ENCODE measurements around the gene CASP10.

CASP10 gene

GRCh38 chr2:201263779-201264178, 80.8 kb downstream of the CASP10 start:
- DNase-seq, result no peak

DNA sequence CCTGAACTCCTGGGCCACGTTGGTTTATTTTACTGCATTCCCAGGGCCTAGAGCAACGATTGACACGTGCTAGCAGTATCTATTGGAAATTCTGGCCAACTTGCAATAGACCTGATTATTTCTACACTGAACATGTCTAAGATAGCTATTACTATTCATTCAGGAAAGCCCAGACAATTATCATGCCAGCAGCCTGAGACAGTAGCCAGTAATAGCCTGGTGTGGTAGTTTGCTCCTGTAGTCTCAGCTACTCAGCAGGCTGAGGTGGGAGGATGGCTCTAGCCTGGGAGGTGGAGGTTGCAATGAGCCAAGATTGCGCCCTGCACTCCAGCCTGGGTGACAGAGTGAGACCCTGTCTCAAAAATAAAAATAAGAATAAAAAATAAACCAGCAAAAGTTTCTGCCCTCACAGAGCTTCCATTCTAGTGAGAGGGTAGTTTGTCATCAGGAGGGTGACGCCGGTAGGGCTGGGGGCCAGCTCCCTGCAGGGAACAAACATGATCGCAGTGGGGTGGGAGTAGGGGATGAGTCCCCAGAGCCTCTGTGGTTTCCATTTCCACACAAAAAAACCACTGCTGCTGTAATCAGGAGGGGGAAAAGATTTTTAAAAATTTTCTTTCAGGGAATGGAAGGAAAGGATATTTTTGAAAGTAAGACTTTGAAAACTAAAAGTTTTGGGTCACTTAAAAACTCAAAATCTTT, 81.7 kb downstream of the CASP10 start:
- DNase-seq, result no peak

- DNase-seq, result no peak
Measured at GRCh38 chr2:201266629-201267028, 83.7 kb downstream of the CASP10 start.

GRCh38 chr2:201267278-201268030, 84.5 kb downstream of the CASP10 start:
- no peak for DNase-seq

DNA sequence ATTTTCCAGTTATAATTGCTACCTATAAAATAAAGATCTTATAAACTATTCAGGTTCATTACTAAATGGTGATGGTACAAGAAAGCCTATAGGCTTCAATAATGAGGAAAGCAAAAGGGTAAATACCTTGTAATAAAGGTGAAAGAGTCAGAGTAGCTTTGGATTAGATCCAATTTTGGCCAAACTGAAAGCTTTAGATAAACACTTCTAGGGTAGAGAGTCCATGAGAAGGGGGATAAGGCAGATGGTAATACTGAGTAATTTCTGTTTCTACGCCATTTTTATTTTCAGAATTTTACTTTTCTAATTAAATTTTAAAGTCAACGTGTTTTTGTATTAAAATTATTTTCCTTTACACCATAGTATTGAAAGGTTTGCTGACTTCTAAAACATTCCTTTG, 86.8 kb downstream of the CASP10 start:
- no peak for DNase-seq

DNA sequence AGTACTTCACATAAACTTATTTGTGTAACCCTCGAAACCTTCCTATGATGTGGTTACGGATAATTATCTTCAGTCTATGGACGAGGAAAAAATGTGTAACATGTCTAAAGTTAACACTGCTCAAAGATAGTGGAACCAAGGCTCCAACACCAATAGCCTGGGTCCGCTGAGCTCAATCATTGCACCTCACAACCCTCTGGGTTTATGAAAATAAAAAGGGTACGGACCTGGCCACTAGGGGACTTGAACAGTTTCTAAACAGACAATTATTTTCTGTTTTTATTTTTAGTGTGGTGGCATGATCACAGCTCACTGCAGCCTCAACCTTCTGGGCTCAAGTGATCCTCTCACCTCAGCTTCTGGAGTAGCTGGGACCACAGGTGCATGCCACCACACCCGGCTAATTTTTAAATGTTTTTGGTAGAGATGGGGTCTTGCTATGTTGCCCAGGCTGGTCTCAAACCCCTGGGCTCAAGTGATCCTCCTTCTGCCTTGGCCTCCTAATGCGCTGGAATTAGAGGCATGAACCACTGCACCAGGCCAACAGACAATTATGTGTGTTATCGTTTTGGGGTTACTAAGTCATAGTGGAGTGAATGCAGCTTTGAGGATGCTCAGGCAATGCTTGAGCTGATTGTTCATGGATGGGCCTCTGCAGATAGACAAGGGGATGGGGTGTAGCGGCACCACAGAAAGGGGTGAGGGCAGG, 87.5 kb downstream of the CASP10 start:
- DNase-seq, result no peak

- no peak for DNase-seq
Measured at GRCh38 chr2:201271917-201272316, 89.0 kb downstream of the CASP10 start.

- DNase-seq, result no peak
Measured at GRCh38 chr2:201273330-201273983, 90.5 kb downstream of the CASP10 start.

DNA sequence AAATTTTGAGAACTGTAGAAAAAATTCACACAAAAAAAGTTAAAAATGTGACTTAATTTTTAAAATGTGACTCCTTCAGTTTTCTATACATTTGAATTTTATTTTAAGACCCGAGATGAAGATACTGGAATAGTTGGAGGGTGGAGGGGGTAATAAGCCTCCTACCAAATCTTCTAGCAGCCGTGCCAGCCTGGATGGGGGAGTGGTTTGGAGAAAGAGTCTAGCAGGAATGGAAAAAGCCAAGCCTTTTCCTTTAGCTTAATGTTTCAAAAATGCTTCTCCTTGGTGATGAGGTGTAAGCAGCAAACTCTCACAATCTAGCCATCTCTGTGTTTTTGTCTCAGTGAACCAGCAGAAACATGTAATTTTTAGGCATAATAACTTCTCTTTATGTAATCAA, 92.1 kb downstream of the CASP10 start:
- no peak for DNase-seq

DNA sequence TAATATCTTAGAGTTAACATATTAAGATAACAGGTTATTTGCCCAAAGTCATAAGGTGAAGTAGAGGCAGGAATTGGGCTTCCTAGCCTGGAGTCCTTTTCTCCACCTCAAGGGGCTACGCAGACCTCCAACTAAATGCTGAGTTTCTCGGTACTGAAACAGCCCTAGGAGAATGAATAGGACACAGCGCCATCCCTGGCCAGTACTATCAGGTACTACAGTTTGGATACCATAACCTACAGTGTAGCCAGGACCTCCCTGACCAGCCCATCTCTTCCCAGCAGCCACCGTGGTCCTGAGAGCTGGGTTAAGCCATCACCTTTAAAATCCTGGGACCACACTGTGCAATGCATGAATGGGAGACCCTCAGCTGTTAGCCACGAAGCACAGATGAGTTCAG, 93.0 kb downstream of the CASP10 start:
- no peak for DNase-seq

DNA sequence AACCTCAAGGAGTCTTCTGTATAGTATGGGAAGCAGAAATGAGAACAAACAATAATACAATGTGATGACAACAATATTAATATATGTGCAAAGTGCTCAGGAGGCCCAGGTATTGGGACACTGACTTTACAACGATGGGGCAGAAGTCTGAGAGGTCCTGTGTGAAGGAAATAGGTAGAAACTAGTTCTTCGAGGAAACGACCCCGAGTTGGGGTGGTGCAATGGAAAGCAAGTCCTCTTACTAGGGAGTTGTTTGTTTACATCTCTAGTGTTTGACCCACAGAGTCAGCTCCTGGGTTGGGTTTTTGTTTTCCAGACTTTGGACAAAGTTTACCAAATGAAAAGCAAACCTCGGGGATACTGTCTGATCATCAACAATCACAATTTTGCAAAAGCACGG, 93.6 kb downstream of the CASP10 start:
- no peak for DNase-seq
